ENCODE data around the gene CCDC159.

GRCh38 chr19:11347546-11348039, 1.3 kb downstream of the CCDC159 start:
- TF ChIP-seq CTCF (IDR thresholded peaks at IDR 0.05): no peak
- no peak for TF ChIP-seq POLR2AphosphoS5 (IDR thresholded peaks at IDR 0.05)
